ENCODE measurements around the gene RNF214.

- TF ChIP-seq POLR2AphosphoS5 (IDR thresholded peaks at IDR 0.05) (no peak), CTCF (IDR thresholded peaks at IDR 0.05) (no peak), POLR2A (IDR thresholded peaks at IDR 0.05; ENCODE audit: low read depth) (no peak)
Observed at GRCh38 chr11:117232911-117233409, 489 bp downstream of the RNF214 start.
